CD4-positive, alpha-beta T cell (primary cell): ENCODE data around the gene SIRT5. TPM values are rescaled to one million over a fixed set of nuclear protein-coding genes. Genes with fewer than 3 reads are reported as not detected.
A peak's percentile ranks its signal among the peaks of the same experiment; 100 is the strongest.

ENCODE experiments used
- ATAC-seq: fragments of 200-7000 bp; cut with Tn5 transposase; one replicate; pipeline ENCODE4 v1.10.0; 2022; ENCODE audit warnings: mild to moderate bottlenecking; ENCODE audit not compliant: poor library complexity
- CTCF ChIA-PET: fragments of 350-600 bp; sonication (Branson Sonifier 250); formaldehyde crosslinking; loops from one replicate; lab custom pipeline; 2021; ENCODE audit warnings: antibody characterized with exemption, inconsistent platforms; lab: Charles Lee
- POLR2A ChIA-PET: fragments of 350-600 bp; sonication (Branson Sonifier 250); formaldehyde crosslinking; loops from one replicate; lab custom pipeline; 2021; ENCODE audit warnings: antibody characterized with exemption, inconsistent platforms; lab: Charles Lee
- DNase-seq, 14 experiments: peaks; one replicate each; pipeline ENCODE4 v3.0.0-alpha.2; 2013 to 2020; ENCODE audit warnings: mixed read lengths in 2 of 14
- H3K27ac ChIP-seq, 2 donors: one replicate each; pipeline versions ENCODE4 v1.5.1 to v1.7.0; 2013; ENCODE audit warnings: low read length in 2 of 2, low read depth in 1 of 2, mild to moderate bottlenecking in 1 of 2
- H3K27me3 ChIP-seq, 2 experiments: 1 replicate in 1 of 2; 2 replicates in 1 of 2; pipeline versions ENCODE4 v1.6.1 to v1.7.0; 2013; ENCODE audit warnings: low read length in 2 of 2, control low read depth in 1 of 2, mild to moderate bottlenecking in 1 of 2, moderate library complexity in 1 of 2; ENCODE audit not compliant: insufficient read depth in 2 of 2, control insufficient read depth in 1 of 2
- H3K36me3 ChIP-seq: one replicate; pipeline ENCODE4 v1.6.1; 2013; ENCODE audit warnings: low read length, control low read depth; ENCODE audit not compliant: insufficient read depth
- H3K4me1 ChIP-seq: one replicate; pipeline ENCODE4 v1.6.1; 2013; ENCODE audit warnings: low read length, control low read depth; ENCODE audit not compliant: insufficient read depth
- H3K4me3 ChIP-seq: one replicate; pipeline ENCODE4 v1.5.1; 2013; ENCODE audit warnings: mild to moderate bottlenecking, low read length, moderate library complexity
- H3K9me3 ChIP-seq, 2 experiments: 1 replicate in 1 of 2; 2 replicates in 1 of 2; pipeline versions ENCODE4 v1.6.1 to v1.7.0; 2013; ENCODE audit warnings: low read length in 2 of 2, mild to moderate bottlenecking in 2 of 2, control low read depth in 1 of 2, moderate library complexity in 1 of 2; ENCODE audit not compliant: control insufficient read depth in 1 of 2, insufficient read depth in 1 of 2
- H3K27ac Mint-ChIP-seq: one replicate; pipeline ENCODE4 v1.8.0; 2020; ENCODE audit warnings: mixed read lengths
- H3K27me3 Mint-ChIP-seq: one replicate; pipeline ENCODE4 v1.8.0; 2021; ENCODE audit warnings: mixed read lengths
- H3K36me3 Mint-ChIP-seq: one replicate; pipeline ENCODE4 v1.8.0; 2021; ENCODE audit warnings: low read depth, mixed read lengths
- H3K4me1 Mint-ChIP-seq: one replicate; pipeline ENCODE4 v1.8.0; 2021; ENCODE audit warnings: low read depth, mixed read lengths
- H3K4me3 Mint-ChIP-seq: one replicate; pipeline ENCODE4 v1.8.0; 2020; ENCODE audit warnings: mild to moderate bottlenecking, mixed read lengths
- H3K9me3 Mint-ChIP-seq: one replicate; pipeline ENCODE4 v1.8.0; 2020; ENCODE audit warnings: mixed read lengths
- intact Hi-C, 2 experiments: fragments of 100-400 bp; cut with DNase I in 1 of 2; cut with micrococcal nuclease in 1 of 2; formaldehyde crosslinking; loops; one replicate each; pipeline versions ENCODE4 v1.15.1 to v1.9.0; 2023 to 2025; cut with DNase I, micrococcal nuclease
- total RNA-seq, 174 experiments: library from RNA in 2 of 174; stranded (reverse) in 2 of 174; gene quantifications; one replicate each; pipeline ENCODE4 v1.2.3 and lab custom pipeline; 2021 to 2026
- TF ChIP-seq, protein P1 (sequence below): fragments of 200-600 bp; IDR thresholded peaks from one replicate; pipeline ENCODE4 v1.8.0; 2022; ENCODE audit warnings: antibody characterized with exemption, mild to moderate bottlenecking

SIRT5 gene
- total RNA-seq, 2 experiments from 2014 or later = 14.3 to 16.3 TPM

DNA sequence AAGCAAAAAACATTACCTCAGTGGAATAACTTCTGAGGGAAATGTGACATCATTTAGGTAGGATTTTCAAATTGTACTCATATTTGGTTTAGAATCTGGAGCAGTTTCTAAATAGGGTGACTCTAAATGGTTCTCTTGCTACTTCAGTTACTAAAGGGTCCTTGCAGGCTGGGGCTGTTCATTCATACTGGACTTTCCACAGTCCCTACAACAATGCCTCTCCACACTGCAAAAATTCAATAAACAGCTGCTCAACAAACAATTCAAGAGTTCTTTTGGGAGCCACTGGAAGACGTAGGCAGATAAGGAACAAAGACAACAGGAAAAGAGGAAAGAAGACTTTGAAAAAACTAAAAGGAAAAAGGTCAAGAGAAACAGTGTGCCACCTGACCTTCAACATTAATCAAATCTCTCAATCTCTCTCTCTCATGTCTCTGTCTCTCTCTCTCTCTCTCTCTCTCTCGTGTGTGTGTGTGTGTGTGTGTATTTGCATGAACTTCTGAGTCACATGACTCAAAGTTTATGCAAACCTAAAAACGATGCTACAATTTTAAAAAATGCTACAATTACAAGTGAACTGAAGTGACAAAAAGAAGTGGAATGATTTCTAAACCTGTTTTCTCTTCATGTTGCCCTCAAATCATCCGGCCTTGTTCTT, 55.2 kb downstream of the SIRT5 start:
- DNase-seq (no peak), ATAC-seq (no peak)
- Mint-ChIP-seq H3K27ac (peak overlapping the region; percentile 50), H3K27me3 (no peaks in the 10 kb centered on the region), H3K4me1 (peaks cover 18% of the 10 kb centered on the region), H3K9me3 (no peaks in the 10 kb centered on the region), H3K4me3 (no peak overlapping the region), H3K36me3 (peaks cover 79% of the 10 kb centered on the region)
- TF ChIP-seq, protein P1, sequence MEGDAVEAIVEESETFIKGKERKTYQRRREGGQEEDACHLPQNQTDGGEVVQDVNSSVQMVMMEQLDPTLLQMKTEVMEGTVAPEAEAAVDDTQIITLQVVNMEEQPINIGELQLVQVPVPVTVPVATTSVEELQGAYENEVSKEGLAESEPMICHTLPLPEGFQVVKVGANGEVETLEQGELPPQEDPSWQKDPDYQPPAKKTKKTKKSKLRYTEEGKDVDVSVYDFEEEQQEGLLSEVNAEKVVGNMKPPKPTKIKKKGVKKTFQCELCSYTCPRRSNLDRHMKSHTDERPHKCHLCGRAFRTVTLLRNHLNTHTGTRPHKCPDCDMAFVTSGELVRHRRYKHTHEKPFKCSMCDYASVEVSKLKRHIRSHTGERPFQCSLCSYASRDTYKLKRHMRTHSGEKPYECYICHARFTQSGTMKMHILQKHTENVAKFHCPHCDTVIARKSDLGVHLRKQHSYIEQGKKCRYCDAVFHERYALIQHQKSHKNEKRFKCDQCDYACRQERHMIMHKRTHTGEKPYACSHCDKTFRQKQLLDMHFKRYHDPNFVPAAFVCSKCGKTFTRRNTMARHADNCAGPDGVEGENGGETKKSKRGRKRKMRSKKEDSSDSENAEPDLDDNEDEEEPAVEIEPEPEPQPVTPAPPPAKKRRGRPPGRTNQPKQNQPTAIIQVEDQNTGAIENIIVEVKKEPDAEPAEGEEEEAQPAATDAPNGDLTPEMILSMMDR = no peak
- H3K4me1 ChIP-seq = no peaks in the 10 kb centered on the region
- H3K27me3 ChIP-seq = no peaks in the 10 kb centered on the region
- H3K9me3 ChIP-seq = no peaks in the 10 kb centered on the region
- H3K36me3 ChIP-seq = peaks cover 73% of the 10 kb centered on the region
- intact Hi-C loops = loop anchor here in 1 of 2 experiments (5.0 kb wide), 1 partner anchor 138 kb away; no protein-coding TSS in a partner anchor
- H3K4me3 ChIP-seq = no peak overlapping the region
- ChIA-PET POLR2A (interaction anchor here (1.1 to 1.7 kb wide), 3 partner anchors 14 to 65 kb away, joined by 3 to 4 read pairs (median 4); partner anchors contain the start of gene NOL7), CTCF (interaction anchor here (0.7 to 1.8 kb wide), 2 partner anchors 14 to 29 kb away, joined by 3 to 10 read pairs; partner anchors contain the start of gene NOL7)
- H3K27ac ChIP-seq = no peak overlapping the region

- H3K27me3 Mint-ChIP-seq = no peaks in the 10 kb centered on the region
- H3K27ac Mint-ChIP-seq = no peak overlapping the region
- intact Hi-C loops = no loop called here
These were observed 56.1 kb downstream of the SIRT5 start for GRCh38 chr6:13630499-13630898.

DNA sequence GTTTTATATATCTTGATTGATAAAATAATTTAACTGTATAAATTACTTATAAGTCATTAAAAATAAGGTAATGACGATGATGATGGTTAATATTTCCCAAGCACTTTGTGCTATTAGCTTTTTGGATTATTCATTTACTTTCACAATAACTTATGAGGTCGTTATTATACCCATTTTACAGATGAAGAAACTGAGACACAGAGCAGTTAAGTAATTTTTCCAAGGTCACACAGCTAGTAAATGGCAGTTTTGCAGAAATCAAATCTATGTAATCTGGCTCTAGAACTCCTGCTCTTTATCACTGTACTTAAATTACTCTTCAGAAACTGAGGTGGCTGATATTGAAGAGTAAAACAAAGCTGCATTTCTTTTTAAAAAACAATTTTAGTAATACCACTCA, 58.9 kb downstream of the SIRT5 start:
- ChIA-PET CTCF (interaction anchor here (0.7 to 1.5 kb wide), 3 partner anchors 8 to 124 kb away, joined by 3 read pairs; no protein-coding TSS in a partner anchor), POLR2A (interaction anchor here (4.8 kb wide), 1 partner anchor 18 kb away, joined by 22 read pairs; the partner anchor contains the start of gene NOL7)
- Histone ChIP-seq H3K36me3 (peaks cover 57% of the 10 kb centered on the region), H3K4me3 (no peak overlapping the region), H3K27ac (no peak overlapping the region), H3K9me3 (no peaks in the 10 kb centered on the region), H3K4me1 (peaks cover 3% of the 10 kb centered on the region), H3K27me3 (no peaks in the 10 kb centered on the region)
- no peaks in the 10 kb centered on the region for H3K27me3 Mint-ChIP-seq
- ATAC-seq (no peak), DNase-seq (no peak)
- H3K9me3 Mint-ChIP-seq = no peaks in the 10 kb centered on the region
- no peak overlapping the region for H3K4me3 Mint-ChIP-seq
- TF ChIP-seq, protein P1 = no peak
- no peak overlapping the region for H3K27ac Mint-ChIP-seq
- peaks cover 87% of the 10 kb centered on the region for H3K36me3 Mint-ChIP-seq
- peaks cover 42% of the 10 kb centered on the region for H3K4me1 Mint-ChIP-seq
- intact Hi-C loops = no loop called here

More at GRCh38 chr6:13630499-13630898, 56.1 kb downstream of the SIRT5 start:
- H3K36me3 ChIP-seq = peaks cover 66% of the 10 kb centered on the region
- Mint-ChIP-seq H3K4me1 (peaks cover 16% of the 10 kb centered on the region), H3K9me3 (no peaks in the 10 kb centered on the region), H3K4me3 (no peak overlapping the region), H3K36me3 (peaks cover 81% of the 10 kb centered on the region)
- no peak for DNase-seq
- CTCF ChIA-PET = interaction anchor here (0.7 to 1.8 kb wide), 3 partner anchors 15 to 56 kb away, joined by 3 to 10 read pairs (median 3); partner anchors contain the start of genes NOL7 and SIRT5
- no peaks in the 10 kb centered on the region for H3K27me3 ChIP-seq
- H3K4me1 ChIP-seq = no peaks in the 10 kb centered on the region
- POLR2A ChIA-PET = interaction anchor here (1.1 to 1.7 kb wide), 4 partner anchors 15 to 65 kb away, joined by 3 to 4 read pairs (median 4); partner anchors contain the start of genes NOL7 and SIRT5
- no peaks in the 10 kb centered on the region for H3K9me3 ChIP-seq
- TF ChIP-seq, protein P1 = no peak
- no peak for ATAC-seq
- H3K4me3 ChIP-seq = no peak overlapping the region
- H3K27ac ChIP-seq = no peak overlapping the region
